Fibroblast of villous mesenchyme (primary cell): ENCODE results near the gene NSA2. TPM values are rescaled to one million over a fixed set of nuclear protein-coding genes. Genes with fewer than 3 reads are reported as not detected.

Experiments used
- DNase-seq: peaks from one replicate; pipeline ENCODE4 v3.0.0-alpha.2; 2010; ENCODE audit warnings: low read depth
- H3K4me3 ChIP-seq: 2 replicates; pipeline ENCODE4 v1.5.1; 2011; ENCODE audit warnings: low read depth, mild to moderate bottlenecking, low read length
- CTCF ChIP-seq: IDR thresholded peaks from 2 replicates; pipeline ENCODE4 v1.5.1; 2012; ENCODE audit warnings: low read depth, mild to moderate bottlenecking, low read length; ENCODE audit not compliant: insufficient read depth
- total RNA-seq: library from RNA; depleted of rRNA; stranded (reverse); fragments of >200 nt; gene quantifications from 2 replicates; pipeline ENCODE4 v1.2.3, GENCODE V29; 2012

The NSA2 gene
- total RNA-seq, 1 donor = 66.1 TPM

- H3K4me3 ChIP-seq = no peak overlapping the region
- no peak for DNase-seq
- TF ChIP-seq CTCF = no peak
Observed at GRCh38 chr5:74761241-74761640, 5.8 kb upstream of the NSA2 start.

- TF ChIP-seq CTCF = no peak
- DNase-seq = peak; percentile 64
- no peak overlapping the region for H3K4me3 ChIP-seq
Observed at GRCh38 chr5:74762599-74762998, 4.5 kb upstream of the NSA2 start.

- H3K4me3 ChIP-seq = no peak overlapping the region
- TF ChIP-seq CTCF = no peak
- peak; percentile 12 for DNase-seq
Observed at GRCh38 chr5:74763504-74763903, 3.5 kb upstream of the NSA2 start.

- H3K4me3 ChIP-seq = peak overlapping the region; percentile 100
- TF ChIP-seq CTCF = no peak
- DNase-seq = peak; percentile 16
Observed at GRCh38 chr5:74765201-74765600, 1.8 kb upstream of the NSA2 start.

DNA sequence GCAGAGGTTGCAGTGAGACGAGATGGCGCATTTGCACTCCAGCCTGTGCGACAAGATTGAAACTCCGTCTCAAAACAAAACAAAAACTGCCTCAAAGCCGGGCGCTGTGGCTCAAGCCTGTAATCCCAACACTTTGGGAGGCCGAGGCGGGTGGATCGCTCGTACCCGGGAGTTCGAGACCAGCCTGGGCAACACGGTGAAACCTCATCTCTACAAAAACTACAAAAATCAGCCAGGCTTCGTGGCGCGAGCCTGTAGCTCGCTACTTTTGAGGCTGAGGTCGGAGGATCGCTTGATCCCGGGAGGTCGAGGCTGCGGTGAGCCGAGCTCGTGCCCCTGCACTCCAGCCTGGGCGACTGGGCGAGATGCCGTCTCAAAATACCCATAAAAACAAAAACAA lies 1.1 kb upstream of the NSA2 start:
- no peak for DNase-seq
- no peak for TF ChIP-seq CTCF
- peak overlapping the region; percentile 100 for H3K4me3 ChIP-seq

GRCh38 chr5:74766418-74766848 lies 616 bp upstream of the NSA2 start:
- peak overlapping the region; percentile 100 for H3K4me3 ChIP-seq
- TF ChIP-seq CTCF = peak; percentile 48
- DNase-seq = peak; percentile 72

GRCh38 chr5:74767579-74767913 lies 497 bp downstream of the NSA2 start:
- no peak for TF ChIP-seq CTCF
- peak overlapping the region; percentile 100 for H3K4me3 ChIP-seq
- DNase-seq = peak; percentile 78
